NCI-H2029 (cell line): ENCODE results near the gene PAX3.

Experiments
- DNase-seq: peaks from one replicate; lab custom pipeline; 2025; lab: John Stamatoyannopoulos, UW

Gene PAX3

GRCh38 chr2:222298311-222299150, at the start of gene PAX3:
Gene PAX3, minus strand, starts transcription at chr2:222298998. Its CDS starts 383 bp downstream, at chr2:222298615.
- DNase-seq, result no peak

DNA sequence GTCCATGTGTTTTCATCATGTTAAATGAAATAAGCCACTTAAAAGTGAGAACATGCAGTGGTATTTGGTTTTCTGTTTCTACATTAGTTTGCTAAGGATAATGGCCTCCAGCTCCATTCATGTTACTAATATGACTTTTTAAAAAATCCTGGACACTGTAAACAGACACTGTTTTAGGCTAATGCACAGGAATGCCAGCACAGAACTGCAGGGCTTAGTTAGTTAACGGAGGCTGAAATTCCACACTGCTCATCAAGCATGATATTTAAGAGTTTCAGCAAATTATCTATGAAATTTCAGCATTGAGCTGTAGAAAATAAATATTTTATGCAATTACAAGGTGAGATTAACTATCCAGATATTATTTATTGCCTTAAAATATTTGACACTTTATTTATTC, 42.5 kb upstream of the PAX3 start:
- no peak for DNase-seq

DNA sequence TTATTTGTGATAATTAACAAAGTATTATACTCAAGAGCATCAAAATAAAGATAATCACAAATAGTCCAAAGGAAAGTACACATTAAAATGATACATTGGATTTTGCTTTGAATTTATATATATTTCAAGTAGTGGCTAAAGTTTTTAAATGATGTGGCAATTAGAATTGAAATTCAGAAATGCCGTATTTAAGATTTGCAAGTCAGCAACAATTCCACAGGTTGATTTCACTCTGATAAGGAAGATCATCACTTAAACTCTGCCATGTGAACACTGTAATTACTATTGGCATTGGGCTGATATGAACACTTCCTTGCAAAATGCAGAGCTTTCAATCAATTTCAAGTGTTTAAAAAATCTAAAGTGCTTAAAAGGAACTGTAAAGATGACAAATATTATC, 39.6 kb upstream of the PAX3 start:
- DNase-seq, result no peak

DNA sequence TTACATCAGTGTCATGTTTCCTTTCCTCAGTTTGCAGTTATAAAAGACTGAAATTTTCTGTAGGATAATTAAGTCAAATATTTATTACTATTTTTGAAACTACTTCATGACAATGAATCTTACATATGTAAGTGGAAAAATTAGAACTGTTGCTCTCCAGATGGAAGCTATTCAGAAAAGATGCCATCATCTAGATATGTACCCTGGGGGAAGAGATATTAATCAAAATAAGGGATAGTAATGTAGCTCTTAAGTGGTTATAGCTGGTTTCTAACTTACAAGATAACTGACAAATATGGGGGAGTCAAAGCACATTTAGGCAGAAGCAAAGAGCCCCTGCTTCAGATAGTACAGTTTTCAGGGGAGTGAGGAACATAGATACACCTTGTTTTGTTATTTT, 38.1 kb upstream of the PAX3 start:
- DNase-seq, result no peak

- DNase-seq, result no peak
Observed at GRCh38 chr2:222336442-222336841, 37.6 kb upstream of the PAX3 start.

- no peak for DNase-seq
Observed at GRCh38 chr2:222334914-222335313, 36.1 kb upstream of the PAX3 start.

GRCh38 chr2:222333397-222333796, 34.6 kb upstream of the PAX3 start:
- DNase-seq, result no peak

DNA sequence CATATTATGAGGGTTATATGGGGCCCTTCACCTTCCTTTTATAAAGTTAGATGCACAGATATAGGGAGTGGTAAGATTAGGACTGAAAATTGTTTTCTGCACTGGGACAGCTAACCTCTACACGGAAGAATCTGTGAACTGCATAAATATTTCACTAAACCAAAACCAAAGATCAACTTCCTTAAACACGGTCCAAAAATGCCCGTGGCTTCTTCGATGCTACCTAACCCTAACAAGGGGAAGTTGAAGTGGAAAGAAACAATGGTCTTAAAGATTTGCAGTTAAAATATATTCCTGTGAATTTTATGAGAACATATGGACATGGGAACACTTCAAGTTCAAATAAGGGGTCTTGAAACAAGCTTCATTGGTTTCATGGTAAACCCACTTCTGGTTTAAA, 33.3 kb upstream of the PAX3 start:
- no peak for DNase-seq

- DNase-seq, result no peak
Observed at GRCh38 chr2:222330910-222331309, 32.1 kb upstream of the PAX3 start.

DNA sequence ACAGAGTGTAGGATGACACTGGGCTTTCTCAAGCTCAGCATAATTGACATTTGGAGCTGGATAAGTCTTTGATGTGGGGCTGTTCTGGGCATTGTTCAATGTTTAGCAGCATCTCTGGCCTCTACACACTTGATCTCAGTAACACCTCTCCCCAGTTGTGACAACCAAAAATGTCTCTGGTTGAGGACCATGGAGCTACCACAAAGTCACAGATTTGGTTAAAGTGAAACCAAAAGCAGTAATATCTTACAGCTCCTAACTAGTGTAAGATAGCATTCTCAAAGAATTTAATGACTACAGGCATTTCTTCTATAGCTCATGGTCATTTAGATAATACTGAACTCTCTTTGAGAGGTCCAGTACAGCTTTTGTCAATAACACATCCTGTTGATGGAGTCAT, 23.4 kb upstream of the PAX3 start:
- no peak for DNase-seq

DNA sequence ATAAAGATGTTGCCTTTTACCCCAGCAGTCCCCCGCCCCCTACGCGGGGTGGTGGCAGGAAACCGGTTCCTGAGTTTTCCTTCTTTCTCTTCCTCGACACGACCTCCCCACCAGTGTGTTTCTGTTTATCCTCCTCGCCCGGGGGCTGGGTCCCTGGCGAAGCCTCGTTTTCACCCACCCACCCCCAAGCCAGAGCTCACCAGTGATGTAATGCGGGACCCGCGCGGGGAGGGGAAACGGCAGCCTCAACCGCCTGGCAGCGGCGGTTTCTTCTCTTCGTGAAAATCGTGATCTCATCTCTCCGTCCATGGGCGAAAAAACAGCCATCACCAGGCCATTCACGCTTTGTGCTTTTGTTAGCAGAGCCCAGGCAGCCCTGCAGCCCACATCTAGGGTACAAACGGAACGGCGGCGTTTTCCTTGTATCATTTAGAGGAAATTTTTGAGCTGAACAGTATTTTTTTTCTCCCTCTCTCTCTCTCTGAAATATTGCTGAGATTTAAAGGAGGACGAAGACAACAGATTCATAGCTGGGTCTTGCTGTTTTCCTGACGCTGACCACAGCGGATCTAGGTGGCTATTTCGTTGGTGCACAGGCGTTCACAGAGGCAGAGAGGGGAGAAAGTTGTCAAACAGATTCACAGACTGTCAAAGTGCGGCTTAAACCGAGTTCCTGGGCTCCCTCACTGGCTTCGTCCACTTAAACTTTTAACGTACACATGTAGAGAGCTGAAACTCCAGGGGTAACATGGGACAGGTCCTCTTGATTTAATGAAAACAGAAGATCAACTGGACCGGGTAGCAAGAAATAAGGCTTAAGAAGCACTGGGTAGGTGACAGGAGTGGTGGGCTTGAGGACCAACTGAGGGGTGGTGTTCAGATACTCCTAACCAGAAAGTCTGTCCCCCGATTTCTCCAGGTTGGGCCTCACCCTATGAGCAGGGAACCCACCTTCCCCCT, 21.9 kb upstream of the PAX3 start:
- no peak for DNase-seq

DNA sequence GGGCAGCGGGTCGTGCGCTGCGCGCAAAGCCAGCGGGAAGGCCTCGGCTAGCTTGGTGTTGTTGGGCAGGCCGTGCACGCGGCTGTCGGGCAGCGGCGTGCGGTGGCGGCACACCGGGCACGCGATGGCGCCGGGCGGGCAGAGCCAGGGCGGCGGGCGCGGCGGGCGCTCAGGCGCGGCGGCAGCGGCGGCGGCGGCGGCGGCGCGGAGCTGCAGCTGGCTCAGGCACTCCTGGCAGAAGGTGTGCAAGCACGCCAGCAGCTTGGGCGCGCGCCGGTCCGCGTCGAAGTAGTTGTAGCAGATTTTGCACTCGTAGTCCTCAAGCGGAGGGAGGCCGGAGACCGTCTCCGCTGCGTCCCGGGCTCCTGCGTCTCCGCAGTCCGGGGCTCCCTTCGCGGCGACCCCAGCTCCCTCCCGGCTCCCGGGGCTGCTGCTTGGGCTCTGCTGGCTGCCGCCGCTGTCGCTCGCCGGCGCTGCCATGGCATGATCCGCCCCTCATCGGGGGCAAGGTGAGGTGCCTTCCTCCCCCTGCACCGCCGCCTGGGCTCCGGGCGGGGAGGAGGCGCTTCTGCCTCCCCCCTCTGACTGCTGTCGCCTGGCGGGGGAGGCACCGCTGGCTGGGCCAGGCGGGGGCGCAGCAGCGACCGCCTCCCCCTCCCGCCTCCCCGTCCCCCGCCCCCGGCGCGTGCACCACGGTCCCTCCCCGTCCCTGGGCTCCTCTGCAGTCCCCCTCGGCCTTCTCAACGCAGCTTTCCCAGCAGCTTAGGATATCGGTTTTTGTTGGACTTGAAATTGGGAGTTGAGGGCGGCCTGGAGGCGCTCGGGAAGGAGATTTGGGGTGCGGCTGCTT, 21.0 kb upstream of the PAX3 start:
- peak; percentile 16 for DNase-seq

GRCh38 chr2:222318712-222319585, 20.2 kb upstream of the PAX3 start:
- DNase-seq, result peak; percentile 17

DNA sequence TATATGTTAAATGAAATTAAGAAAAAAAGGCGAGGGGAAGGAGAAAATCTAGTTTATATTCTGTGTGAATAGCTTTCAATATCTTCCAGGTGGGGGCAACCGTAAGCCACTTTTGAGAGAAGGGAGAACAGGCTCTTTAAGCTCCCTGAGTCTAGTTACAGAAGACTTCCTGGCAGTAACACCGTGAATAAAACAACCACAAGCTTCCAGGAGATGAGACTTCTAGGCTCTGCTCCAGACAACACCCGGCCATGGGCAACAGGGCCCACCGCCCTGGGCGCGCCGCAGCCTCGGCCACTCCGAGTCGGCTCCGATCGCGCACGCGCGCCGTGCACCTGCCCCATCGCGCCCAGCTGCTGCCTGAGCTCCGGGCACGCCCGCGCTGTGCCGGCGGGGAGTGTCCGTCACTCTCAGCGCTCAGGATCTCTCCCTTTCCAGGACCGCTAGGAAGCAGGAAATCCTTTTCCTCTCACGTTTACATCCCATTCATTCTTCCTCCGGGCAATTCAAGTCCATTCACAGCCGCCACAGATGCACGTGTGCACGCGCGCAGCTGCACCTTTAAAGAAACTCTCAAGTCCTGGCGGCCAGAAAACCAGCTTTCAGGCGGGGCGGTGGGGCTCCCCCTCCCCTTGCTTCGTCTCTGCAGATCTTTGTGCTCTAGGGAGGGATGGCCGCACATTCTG, 19.4 kb upstream of the PAX3 start:
- peak; percentile 67 for DNase-seq

GRCh38 chr2:222315443-222316121, 16.8 kb upstream of the PAX3 start:
- no peak for DNase-seq

DNA sequence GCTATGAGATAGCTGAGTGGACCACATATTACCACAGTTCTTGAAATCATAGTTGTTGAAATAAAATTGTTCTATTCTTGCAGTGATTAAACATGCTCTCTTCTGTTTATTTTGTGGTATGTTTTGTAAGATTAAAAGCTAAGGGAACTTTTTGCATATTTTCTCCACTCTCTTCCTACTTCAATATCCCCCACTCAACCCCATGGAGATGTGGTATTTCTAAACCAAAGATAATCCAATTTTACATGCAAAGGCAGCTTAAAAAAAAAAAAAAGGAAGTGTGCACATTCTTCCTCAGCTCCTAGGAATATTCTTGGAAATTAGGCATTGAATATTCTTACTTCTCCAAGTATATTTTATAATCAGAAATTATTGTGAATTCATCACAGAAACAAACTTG, 15.0 kb upstream of the PAX3 start:
- DNase-seq, result no peak

GRCh38 chr2:222311978-222312738, 13.4 kb upstream of the PAX3 start:
- no peak for DNase-seq

- DNase-seq, result no peak
Observed at GRCh38 chr2:222311319-222311977, 12.7 kb upstream of the PAX3 start.
